Measurements from ENCODE around the gene ZNF273. TPM values are rescaled to one million over a fixed set of nuclear protein-coding genes. Genes with fewer than 3 reads are reported as not detected.

The ZNF273 gene
- total RNA-seq, 1 donor from 2014 or later, result 11.2 TPM

DNA sequence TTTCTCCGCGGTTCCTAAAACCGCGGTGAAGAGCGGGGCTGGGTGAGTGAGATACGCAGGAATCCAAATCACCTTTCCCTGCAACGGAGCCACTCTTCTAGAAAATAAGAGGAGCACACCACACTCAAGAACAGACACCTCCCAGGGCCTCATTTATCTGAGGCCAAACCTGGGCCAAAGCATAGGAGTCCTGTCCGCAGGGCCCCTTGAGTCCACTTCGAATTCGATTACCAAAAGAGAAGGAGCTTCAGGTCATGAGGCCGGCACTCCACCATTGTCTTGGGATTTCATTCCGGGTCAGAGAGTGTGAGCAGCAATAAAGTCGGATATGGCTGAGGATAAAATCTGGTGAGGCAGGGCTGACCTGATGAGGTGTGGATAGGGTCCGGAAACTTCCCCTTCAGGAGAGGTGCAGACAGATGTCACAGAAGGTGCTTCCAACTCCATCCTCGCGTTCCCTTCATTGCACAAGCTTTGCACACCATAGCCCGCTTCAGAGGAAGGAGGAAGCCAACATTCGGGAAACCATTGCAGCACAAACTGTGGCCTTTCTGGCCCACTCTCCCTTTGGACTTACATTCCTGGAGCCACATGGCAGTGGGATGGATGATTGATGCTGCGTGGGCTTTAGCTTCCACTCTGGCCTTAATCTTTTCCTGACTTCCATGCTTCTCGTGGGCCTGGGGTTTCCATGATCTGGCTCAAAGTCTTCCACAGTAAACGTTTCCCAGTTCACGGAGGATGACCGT lies 27.2 kb upstream of the ZNF273 start:
- DNase-seq (ENCODE audit: low spot score) (no peak), ATAC-seq (no peak)
- intact Hi-C loops (cut with DNase I), result no loop called here

DNA sequence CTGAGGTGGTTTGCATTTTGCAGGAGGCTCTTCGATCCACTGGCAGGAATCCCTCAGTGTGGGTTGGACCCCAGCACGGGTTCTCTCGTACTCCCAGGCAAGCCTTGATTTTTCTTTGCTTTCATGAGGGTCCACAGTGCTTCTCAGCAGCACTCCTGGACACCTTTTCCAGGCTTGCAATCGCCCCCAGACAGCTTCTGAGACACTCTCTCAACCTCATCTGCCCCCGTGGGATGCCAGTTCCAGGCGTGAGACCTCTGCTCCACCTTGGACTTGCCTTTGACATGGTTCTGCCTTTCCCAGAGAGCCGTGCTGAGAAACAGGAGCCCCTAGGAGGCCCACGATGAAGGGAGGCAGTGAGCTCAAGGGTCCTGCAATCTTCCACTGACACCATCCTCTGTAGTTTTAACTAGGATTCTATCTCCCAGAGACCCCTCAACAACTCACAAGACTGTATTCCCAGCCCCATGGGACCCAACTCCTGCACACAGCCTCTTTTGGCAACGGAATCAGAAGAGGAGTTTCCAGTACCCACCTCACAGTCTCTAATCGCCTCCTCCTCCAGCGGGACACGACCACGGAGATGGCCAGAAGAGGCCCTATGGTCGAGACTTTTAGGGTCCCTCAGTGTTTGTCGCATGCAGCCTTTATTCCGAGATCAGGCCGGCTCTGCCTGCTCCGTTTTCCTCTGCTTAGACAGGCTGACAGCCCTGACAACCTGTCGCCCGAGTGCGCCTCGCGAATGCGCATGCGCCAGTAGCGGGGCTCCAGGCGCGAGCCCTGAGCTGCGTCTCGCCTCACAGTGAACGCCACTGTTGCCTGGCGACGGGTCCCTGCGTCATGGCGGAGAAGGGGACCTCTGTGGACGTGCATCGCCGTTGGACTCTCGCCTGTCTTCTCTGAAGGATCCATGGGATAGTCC lies 26.0 kb upstream of the ZNF273 start:
- ATAC-seq (peak; percentile 64), DNase-seq (ENCODE audit: low spot score) (no peak)
- intact Hi-C loops (cut with DNase I), result no loop called here

DNA sequence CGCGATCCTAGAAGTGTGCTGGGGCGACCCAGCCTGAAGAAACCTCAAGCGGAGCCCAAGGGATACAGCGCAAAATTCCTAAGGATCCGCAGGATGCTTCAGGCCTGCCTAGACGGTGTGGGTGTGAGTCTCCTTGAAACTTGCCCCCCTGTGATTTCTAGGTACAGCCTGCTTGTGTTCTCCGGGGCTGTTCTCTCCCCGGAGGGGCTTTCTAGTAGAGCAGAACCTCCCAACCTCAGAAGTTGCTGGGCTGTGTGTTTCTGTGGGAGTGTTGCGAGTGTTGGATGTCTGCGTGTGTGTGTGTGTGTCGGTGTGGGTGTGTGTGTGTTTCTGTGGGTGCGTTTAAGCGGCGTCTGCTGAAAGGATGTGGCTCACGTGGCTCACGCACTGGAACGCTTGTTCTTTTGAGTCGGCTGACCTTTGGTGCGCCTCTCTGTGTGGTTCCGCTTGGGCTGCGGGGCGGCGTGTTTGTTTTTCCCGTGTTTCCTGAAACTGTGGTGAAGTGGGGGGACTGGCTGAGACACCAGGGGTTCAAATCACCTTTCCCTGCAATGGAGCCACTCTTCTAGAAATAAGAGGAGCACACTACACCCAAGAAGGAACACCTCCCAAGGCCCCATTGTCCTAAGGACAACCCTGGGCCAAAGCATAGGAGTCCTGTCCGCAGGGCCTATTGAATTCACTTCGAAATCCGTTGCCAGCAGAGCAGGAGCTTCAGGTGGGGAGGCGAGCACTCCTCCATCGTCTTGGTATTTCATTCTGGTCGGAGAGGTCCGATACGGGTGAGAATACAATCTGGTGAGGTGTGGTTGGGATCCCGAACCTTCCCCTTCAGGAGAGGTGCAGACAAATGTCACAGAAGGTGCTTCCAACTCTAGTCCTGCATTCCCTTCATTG lies 25.1 kb upstream of the ZNF273 start:
- DNase-seq (ENCODE audit: low spot score), result no peak
- intact Hi-C loops (cut with DNase I), result no loop called here
- ATAC-seq, result no peak

DNA sequence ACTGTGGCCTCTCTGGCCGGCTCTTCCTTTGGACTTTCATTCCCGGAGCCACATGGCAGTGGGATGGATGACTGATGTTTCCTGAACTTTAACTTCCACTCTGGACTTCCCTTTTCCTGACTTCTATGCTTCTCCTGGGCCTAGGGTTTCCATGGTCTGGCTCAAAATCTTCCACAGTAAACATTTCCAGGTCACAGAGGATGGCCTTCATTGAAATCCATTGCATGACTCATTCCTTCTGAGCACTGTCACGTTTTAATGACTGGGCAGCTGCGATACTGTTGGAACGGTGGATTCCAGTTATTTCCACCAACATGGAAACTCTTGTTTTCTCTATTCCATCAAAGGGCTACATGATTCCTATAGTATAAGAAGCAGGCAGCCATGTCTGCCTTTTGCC lies 24.4 kb upstream of the ZNF273 start:
- no peak for ATAC-seq
- no peak for DNase-seq (ENCODE audit: low spot score)
- intact Hi-C loops (cut with DNase I), result loop anchor here (1.0 kb wide), 1 partner anchor 30 kb away; no protein-coding TSS in a partner anchor

DNA sequence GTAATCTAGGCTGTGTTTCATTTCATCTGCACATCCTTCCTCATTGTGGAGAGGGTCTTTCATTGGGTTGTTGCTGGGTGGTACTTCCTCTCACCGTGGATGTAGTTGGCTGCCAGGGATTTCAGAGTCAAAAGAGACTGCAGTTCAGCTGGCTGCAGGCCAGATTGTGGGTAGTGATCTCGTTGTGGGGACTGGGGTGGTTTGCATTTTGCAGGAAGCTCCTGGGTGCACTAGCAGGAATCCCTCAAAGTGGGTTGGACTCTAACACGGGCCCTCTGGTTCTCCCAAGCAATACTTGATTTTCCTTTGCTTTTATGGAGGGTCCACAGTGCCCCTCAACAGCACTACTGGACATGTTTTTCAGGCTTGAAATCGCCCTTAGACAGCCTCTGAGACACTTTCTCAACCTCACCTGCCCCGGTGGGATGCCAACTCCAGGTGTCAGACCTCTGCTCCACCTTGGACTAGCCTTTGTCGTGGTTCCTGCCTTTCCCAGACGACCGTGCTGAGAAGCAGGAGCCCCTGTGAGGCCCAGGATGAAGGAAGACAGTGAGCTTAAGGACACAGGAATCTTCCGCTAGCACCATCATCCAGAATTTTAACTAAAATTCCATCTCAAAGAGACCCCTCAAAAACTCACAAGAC lies 23.9 kb upstream of the ZNF273 start:
- intact Hi-C loops (cut with DNase I), result loop anchor here (1.0 kb wide), 1 partner anchor 31 kb away; no protein-coding TSS in a partner anchor
- DNase-seq (ENCODE audit: low spot score) (no peak), ATAC-seq (no peak)

DNA sequence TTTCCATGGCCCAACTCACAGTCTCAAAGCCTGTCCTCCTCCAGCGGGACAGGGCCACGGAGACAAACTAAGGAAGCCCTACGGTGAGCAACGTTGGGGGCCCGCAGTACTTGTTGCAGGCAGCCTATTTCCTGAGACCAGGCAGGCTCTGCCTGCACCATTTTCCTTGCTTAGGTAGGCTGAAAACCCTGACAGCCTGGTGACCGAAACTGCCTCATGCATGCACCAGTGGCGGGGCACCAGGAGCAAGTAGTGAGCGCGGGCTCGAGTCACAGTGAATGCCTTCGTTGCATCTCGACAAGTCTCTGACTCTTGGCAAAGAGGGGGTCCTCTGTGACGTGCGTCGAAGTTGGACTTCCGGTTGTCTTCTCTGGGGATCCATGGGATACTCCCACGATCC lies 23.3 kb upstream of the ZNF273 start:
- intact Hi-C loops (cut with DNase I), result loop anchor here (1.0 kb wide), 1 partner anchor 31 kb away; no protein-coding TSS in a partner anchor
- DNase-seq (ENCODE audit: low spot score), result no peak
- no peak for ATAC-seq

DNA sequence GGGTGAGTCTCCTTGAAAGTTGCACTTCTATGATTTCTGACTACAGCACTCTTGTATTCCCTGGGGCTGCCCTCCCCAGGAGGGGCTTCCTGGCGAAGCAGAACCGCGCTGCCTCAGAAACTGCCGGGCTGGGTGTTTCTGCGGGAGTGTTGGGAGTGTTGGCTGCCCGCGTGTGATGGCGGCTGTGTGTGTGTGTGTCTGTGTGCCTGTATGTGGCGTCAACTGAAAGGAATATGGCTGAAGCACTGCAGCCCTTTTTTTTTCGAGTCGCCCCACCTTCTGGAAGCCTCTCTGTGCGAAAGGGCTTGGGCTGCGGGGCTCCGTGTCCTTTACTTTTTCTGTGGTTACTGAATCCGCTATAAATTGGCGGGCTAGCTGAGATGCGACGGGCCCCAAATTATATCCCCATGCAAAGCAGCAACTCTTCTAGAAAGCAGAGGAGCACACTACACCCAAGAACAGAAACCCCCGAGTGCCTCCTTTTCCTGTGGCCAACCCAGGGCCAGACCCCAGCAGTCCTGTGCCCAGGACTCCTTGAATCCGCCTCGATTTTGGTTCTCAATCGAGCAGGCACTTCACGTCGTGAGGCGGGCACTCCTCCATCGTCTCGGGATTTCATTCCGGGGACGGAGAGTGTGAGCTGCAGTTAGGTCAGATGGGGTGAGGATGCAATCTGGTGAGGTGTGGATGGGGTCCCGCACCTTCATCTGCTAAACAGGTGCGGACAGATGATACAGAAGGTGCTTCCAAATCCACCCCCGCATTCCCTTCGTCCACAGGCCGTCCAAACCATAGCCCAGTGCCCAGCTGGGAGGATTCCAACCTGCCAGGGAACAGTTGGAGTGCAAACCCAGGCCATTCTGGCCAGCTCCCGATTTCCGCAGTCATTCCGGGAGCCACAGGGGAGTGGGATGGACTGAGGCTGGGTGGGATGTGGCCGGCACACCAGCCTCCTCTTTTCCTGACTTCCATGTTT lies 22.5 kb upstream of the ZNF273 start:
- DNase-seq (ENCODE audit: low spot score) (no peak), ATAC-seq (no peak)
- intact Hi-C loops (cut with DNase I), result no loop called here

DNA sequence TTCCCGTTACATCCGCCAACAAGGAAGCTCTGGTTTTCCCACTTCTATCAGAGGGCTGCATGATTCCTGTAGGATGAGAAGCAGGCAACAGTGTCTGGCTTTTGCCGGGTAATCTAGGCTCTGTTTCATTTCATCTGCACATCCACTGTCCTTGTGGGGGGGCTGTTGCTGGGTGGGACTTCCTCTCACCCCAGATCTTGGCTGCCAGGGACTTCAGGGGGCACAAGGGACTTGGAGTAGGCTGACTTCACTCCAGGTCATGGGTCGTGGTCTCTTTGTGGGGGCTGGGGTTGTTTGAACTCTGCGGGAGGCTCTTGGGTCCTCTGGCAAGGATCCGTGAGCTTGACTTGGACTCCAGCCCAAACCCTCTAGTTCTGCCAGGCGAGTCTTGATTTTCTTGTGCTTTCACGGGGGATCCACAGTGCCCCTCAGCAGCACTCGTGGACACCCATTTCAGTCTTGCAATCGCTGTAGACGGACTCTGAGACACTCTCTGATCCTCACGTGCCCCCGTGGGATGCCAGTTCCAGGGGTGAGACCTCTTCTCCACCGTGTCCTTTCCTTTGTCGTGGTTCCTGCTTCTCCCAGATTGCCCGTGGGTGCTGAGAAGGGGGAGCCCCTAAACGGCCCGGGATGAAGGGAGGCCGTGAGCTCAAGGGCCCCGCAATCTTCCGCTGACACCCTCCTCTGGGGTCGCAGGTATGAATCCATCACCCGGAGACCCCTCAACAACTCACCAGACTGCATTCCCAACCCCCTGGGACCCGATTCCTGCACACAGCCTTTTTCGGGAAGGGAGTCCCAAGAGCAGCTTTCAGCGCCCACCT lies 21.4 kb upstream of the ZNF273 start:
- intact Hi-C loops (cut with DNase I), result no loop called here
- DNase-seq (ENCODE audit: low spot score) (no peak), ATAC-seq (no peak)

DNA sequence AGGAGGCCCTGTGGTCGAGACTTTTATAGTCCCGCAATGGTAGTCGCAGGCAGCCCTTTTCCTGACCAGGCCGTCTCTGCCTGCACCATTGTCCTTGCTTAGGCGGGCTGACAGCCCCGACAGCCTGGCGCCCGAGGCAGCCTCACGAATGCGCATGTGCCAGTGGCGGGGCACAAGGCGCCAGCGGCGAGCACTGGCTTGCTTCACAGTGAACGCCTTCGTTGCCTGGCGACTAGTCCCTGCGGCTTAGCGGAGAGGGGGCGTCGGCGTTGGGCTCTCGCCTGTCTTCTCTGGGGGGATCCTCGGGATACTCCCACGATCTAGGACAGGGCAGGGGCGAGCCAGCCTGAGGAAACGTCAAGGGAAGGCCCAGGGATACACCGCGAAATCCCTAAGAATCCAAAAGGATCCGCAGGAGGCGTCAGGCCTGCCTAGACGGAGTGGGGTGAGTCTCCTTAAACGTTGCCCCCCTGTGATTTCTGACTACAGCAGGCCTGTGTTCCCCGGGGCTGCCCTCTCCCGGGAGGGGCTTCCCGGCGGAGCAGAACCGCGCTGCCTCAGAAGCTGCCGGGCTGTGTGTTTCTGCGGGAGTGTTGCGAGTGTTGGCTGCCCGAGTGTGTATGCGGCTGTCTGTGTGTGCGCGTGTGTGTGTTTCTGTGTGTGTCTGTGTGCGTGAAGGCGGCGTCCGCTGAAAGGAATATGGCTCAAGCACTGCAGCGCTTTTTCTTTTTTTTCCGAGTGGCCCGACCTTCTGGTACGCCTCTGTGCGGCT lies 20.5 kb upstream of the ZNF273 start:
- ATAC-seq (peak; percentile 95), DNase-seq (ENCODE audit: low spot score) (peak; percentile 84)
- intact Hi-C loops (cut with DNase I), result no loop called here

DNA sequence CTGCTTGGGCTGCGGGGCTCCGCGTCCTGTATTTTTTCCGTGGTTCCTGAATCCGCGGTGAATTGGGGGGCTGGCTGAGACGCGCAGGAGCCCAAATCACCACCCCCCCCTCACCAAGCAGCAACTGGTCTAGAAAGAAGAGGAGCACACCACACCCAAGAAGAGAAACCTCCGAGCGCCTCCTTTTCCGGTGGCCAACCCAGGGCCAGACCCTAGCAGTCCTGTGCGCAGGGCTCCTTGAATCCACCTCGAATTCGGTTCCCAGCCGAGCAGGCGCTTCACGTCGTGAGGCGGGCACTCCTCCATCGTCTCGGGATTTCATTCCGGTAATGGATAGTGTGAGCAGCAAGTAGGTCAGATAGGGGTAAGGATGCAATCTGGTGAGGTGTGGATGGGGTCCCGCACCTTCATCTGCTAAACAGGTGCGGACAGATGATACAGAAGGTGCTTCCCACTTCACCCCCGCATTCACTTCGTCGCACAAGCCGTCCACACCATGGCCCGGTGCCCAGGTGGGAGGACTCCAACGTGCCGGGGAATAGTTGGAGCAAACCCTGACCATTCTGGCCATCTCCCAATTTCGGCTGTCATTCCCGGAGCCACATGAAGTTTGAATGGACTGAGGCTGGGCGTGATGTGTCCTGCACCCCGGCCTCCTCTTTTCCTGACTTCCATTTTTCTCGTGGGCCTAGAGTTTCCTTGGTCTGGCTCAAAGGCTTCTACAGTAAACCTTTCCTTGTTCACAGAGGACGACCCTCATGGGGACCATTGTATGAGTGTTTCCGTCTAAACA lies 19.8 kb upstream of the ZNF273 start:
- ATAC-seq (peak; percentile 33), DNase-seq (ENCODE audit: low spot score) (no peak)
- intact Hi-C loops (cut with DNase I), result no loop called here

DNA sequence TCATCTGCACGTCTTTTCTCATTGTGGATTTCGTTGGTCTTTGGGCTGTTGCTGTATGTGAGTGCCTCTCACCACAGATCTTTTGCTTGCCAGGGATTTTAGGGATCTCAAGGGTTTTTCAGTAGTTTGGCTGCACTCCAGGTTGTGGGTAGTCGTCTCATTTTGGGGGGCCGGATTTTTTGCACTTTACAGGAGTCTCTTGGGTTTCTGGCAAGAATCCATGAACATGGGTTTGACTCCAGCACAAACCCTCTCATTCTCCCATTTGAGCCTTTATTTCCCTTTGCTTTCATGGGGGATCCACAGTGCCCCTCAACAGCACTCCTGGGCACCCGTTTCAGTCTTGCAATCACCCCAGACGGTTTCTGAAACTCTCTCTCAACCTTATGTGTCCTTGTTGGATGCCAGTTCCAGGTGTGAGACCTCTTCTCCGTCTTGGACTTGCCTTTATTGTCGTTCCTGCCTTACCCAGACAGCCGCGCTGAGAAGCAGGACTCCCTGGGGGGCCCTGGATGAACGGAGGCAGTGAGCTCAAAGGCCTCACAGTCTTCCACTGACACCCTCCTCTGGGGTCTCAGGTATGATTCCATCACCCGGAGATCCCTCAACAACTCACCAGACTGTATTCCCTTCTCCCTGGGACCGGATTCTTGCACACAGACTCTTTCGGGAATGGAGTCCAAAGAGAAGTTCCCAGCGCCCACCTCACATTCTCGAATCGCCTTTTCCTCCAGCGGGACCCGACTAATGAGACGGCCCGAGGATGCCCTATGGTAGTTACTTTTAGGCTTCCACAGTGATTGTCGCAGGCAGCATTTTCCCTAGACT lies 18.8 kb upstream of the ZNF273 start:
- no peak for ATAC-seq
- no peak for DNase-seq (ENCODE audit: low spot score)
- intact Hi-C loops (cut with DNase I), result no loop called here

DNA sequence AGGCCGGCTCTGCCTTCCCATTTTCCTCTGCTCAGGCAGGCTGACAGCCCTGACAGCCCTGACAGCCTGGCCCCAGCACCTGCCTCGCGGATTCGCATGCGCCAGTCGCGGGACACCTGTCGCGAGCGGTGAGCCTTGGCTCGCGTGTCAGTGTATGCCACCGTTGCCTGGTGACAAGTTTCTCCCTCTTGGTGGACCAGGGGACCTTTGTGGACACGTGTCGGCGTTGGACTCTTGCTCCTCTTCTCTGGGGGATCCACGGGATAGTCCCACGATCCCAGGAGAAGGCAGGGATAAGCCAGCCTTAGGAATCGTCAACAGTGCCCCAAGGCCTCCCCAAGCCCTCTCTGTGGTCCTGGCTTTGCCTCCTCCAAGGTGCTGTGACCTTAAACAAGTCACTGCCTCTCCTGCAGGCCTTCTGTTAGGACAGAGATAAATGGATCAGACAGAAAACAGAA lies 18.1 kb upstream of the ZNF273 start:
- ATAC-seq (no peak), DNase-seq (ENCODE audit: low spot score) (no peak)
- intact Hi-C loops (cut with DNase I), result no loop called here

DNA sequence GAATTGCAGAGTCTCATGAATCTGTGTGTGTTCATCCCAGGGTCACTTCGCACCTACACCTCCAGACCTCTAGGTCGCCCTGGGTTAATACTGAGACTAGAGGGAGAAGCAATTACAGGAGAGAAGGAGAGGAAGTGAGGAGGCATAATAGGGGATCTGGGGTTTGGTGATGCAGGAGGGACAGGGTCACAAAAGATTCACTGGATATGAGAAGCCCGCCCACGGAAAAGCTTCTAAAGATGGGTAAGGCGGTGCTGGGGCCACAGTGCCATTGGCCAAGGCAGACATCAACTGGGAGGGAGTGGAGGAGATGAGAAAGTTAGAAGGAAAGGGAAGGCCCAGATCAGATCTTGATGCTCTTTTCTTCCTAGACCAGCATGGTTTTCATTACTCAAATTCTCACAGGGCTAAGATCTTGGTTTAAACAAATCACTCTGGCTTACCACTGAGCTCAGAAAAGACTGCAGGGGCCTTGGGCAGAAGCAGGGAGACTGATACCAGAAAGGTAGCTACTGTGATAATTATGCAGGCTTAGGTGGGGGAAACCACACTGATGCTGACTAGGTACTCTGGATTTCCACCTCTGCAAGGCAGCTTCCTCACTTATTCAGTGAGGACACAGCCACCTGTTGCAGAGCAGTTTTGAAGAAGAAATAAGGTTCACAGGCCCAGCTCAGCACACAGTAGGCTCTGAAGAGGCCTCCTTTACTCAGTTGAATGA lies 17.4 kb upstream of the ZNF273 start:
- intact Hi-C loops (cut with DNase I), result no loop called here
- ATAC-seq, result no peak
- DNase-seq (ENCODE audit: low spot score), result no peak
